ENCODE data around the gene FFAR3. TPM values are rescaled to one million over a fixed set of nuclear protein-coding genes. Genes with fewer than 3 reads are reported as not detected.

The FFAR3 gene
- total and polyA plus RNA-seq, 2 experiments from 2014 or later = 0.21 TPM; not detected in 1

DNA sequence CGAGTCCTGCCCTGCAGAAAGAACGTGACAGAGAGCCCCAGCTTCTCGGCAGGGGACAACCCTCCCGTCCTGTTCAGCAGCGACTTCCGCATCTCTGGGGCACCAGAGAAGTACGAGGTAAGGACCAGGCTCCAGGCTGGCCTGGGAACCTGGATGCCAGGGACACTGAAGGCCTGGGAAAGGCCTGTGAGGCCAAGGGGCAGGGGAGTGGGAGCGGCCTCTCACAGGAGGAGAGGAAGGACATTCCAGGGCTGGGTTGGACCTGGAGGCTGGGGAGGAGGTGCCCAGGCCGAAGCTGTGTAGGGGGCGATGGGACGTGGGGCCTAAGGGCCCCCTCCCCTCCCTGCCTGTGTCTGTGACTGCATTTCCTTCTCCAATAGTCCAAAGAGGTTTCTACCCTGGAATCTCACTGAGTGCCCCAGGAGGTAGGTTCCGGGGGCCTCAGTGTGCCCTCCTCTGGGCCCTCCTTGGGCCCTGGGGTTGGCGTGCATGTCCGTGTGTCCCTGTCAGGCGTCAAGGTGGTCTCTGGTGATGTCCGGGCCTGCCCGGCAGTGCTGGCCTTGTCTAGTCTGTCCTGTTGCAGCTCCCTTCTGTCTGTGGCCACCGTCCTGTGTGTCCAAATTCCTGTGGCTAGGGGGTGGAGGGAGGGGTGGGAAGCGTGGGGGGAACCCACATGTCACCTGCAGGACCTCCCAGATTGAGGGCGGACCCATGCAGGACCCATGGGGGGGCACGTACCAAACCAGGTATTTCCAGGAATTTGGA is 46.2 kb upstream of the FFAR3 start:
- no peak overlapping the region for H3K4me3 ChIP-seq

DNA sequence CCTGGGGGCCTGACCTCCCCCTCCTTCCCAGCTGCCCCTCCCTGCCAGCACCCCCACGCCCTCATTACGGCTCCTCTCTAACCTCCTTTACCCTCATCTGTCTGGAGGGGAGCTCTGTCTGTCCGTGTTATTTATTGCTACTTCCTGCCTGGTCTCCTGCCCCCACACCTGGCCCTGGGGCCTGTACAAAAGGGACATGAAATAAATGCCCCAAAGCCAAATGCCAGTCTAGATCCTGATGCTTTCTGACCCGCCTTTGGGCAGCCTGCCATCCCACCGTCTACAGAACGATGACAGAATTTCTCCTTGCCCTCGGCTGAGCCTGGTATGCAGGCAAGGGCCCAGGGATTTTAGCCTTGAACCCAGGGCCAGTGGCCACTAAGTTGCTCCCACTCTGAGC is 44.7 kb upstream of the FFAR3 start:
- H3K27ac ChIP-seq = no peak overlapping the region
- H3K4me3 ChIP-seq = no peak overlapping the region
- peaks cover 20% of the 10 kb centered on the region for H3K4me1 ChIP-seq (ENCODE audit: low read depth)
- H3K36me3 ChIP-seq = no peaks in the 10 kb centered on the region
- no peak for DNase-seq (ENCODE audit: low read depth in 1 of 2, low spot score in 1 of 2)
- H3K27me3 ChIP-seq = no peaks in the 10 kb centered on the region
- H3K9me3 ChIP-seq (ENCODE audit: low read depth) = no peaks in the 10 kb centered on the region
- TF ChIP-seq, protein P1, sequence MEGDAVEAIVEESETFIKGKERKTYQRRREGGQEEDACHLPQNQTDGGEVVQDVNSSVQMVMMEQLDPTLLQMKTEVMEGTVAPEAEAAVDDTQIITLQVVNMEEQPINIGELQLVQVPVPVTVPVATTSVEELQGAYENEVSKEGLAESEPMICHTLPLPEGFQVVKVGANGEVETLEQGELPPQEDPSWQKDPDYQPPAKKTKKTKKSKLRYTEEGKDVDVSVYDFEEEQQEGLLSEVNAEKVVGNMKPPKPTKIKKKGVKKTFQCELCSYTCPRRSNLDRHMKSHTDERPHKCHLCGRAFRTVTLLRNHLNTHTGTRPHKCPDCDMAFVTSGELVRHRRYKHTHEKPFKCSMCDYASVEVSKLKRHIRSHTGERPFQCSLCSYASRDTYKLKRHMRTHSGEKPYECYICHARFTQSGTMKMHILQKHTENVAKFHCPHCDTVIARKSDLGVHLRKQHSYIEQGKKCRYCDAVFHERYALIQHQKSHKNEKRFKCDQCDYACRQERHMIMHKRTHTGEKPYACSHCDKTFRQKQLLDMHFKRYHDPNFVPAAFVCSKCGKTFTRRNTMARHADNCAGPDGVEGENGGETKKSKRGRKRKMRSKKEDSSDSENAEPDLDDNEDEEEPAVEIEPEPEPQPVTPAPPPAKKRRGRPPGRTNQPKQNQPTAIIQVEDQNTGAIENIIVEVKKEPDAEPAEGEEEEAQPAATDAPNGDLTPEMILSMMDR (IDR thresholded peaks at IDR 0.05; ENCODE audit: low read depth, low read length) = no peak

More for the DNA sequence above, 46.2 kb upstream of the FFAR3 start:
- TF ChIP-seq, protein P1 (IDR thresholded peaks at IDR 0.05; ENCODE audit: low read depth, low read length) = no peak
- H3K27me3 ChIP-seq = no peaks in the 10 kb centered on the region
- DNase-seq (ENCODE audit: low read depth in 1 of 2, low spot score in 1 of 2) = no peak
- no peaks in the 10 kb centered on the region for H3K9me3 ChIP-seq (ENCODE audit: low read depth)
- H3K27ac ChIP-seq = no peak overlapping the region
- peaks cover 21% of the 10 kb centered on the region for H3K4me1 ChIP-seq (ENCODE audit: low read depth)
- H3K36me3 ChIP-seq = no peaks in the 10 kb centered on the region

DNA sequence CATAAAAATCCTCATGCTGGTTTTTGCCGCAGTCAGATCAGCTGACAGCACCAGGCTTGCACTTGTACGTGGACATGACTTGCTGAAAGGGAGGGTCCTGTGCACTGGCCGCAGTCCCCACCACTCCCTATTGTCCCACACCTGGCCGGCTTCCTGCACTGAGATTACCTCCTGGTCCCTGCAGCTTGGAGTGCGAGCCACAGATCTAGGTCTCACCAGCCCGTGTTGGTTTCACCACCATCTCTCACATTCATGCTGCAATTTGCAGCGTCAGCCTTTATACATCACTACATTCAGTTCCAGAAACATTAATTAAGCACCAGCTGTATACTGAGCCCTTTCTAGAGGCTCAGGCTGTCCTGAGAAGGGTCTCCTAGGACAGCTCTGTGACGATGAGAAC is 44.2 kb upstream of the FFAR3 start:
- Histone ChIP-seq H3K9me3 (ENCODE audit: low read depth) (no peaks in the 10 kb centered on the region), H3K36me3 (no peaks in the 10 kb centered on the region), H3K27me3 (no peaks in the 10 kb centered on the region), H3K4me3 (no peak overlapping the region), H3K4me1 (ENCODE audit: low read depth) (peaks cover 15% of the 10 kb centered on the region), H3K27ac (no peak overlapping the region)
- TF ChIP-seq, protein P1 (IDR thresholded peaks at IDR 0.05; ENCODE audit: low read depth, low read length) = no peak
- no peak for DNase-seq (ENCODE audit: low read depth in 1 of 2, low spot score in 1 of 2)

DNA sequence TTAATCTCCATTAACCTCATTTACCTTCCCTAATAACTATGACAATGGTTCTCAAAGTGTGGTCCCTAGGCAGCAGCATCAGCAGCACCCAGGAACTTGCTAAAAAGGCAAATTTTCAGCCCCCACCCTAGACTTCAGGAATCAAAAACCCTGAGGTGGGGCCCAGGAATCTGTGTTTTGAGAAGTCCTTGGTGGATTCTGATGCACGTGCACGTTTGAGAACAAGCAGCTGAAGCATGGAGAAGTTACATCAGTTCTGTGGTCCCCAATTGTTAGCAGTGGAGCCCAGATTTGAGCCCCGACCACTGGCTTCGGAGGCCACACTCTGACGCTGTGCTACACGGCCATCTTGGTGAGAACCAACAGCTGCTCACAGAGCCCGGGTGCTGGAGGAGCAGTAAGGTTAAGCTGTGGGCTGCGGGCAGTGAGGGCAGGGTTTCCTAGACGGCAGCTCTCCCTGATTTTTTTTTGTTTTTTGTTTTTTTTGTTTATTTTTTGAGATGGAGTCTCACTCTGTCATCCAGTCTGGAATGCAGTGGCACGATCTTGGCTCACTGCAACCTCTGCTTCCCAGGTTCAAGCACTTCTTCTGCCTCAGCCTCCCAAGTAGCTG is 43.3 kb upstream of the FFAR3 start:
- Histone ChIP-seq H3K27ac (no peak overlapping the region), H3K9me3 (ENCODE audit: low read depth) (no peaks in the 10 kb centered on the region), H3K4me3 (no peak overlapping the region), H3K36me3 (no peaks in the 10 kb centered on the region), H3K27me3 (no peaks in the 10 kb centered on the region), H3K4me1 (ENCODE audit: low read depth) (peaks cover 6% of the 10 kb centered on the region)
- no peak for DNase-seq (ENCODE audit: low read depth in 1 of 2, low spot score in 1 of 2)
- TF ChIP-seq, protein P1 (IDR thresholded peaks at IDR 0.05; ENCODE audit: low read depth, low read length) = no peak

DNA sequence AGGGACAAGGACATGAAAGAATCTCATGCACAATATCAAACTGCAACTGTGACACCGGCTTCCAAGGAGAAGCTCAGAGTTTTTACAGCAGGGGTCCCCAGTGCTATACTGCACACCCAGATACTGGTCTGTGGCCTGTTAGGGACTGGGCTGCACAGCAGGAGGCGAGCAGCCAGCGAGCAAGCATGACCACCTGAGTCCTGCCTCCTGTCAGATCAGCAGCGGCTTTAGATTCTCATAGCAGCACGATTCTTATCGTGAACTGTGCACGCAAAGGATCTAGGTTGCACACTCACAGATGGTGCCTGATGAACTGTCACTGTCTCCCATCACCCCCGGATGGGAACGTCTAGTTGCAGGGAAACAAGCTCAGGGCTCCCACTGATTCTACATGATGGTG is 42.4 kb upstream of the FFAR3 start:
- TF ChIP-seq, protein P1 (IDR thresholded peaks at IDR 0.05; ENCODE audit: low read depth, low read length) = no peak
- H3K4me1 ChIP-seq (ENCODE audit: low read depth) = no peaks in the 10 kb centered on the region
- H3K36me3 ChIP-seq = no peaks in the 10 kb centered on the region
- no peak for DNase-seq (ENCODE audit: low read depth in 1 of 2, low spot score in 1 of 2)
- H3K4me3 ChIP-seq = no peak overlapping the region
- peak overlapping the region; percentile 53 for H3K27ac ChIP-seq
- H3K27me3 ChIP-seq = no peaks in the 10 kb centered on the region
- no peaks in the 10 kb centered on the region for H3K9me3 ChIP-seq (ENCODE audit: low read depth)
